Fibroblast of skin of left quadriceps (primary cell): ENCODE data around the gene KLHDC4.

Experiments used
- DNase-seq, 2 experiments: peaks; one replicate each; pipeline ENCODE4 v3.0.0-alpha.2; 2013; ENCODE audit warnings: low read depth in 2 of 2

The KLHDC4 gene

DNA sequence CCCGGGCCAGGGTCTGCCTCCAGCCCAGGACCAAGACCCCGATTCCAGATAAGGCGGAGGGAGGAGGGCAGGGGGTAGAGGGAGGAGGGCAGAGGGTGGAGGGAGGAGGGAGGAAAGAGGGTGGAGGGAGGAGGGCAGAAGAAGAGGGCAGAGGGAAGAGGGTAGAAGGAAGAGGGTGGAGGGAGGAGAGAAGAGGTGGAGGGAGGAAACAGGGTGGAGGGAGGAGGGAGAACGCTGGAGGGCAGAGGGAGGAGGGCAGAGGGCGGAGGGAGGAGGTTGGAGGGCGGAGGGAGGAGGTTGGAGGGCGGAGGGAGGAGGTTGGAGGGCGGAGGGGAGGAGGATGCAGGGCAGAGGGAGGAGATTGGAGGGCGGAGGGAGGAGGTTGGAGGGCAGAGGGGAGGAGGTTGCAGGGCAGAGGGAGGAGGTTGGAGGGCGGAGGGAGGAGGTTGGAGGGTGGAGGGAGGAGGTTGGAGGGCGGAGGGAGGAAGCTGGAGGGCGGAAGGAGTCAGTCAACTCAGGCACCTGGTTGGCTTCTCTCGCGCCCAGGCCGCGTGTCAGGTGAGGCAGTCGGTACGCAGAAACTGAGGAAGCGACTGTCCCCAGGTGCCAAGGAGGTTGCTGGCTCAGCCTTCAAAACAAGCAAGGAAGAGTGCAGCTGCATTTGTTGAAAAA, 65.2 kb downstream of the KLHDC4 start:
- no peak for DNase-seq

GRCh38 chr16:87698676-87699199, 67.0 kb downstream of the KLHDC4 start:
- DNase-seq, result no peak

- no peak for DNase-seq
These were observed 67.5 kb downstream of the KLHDC4 start for GRCh38 chr16:87698241-87698640.

GRCh38 chr16:87697792-87698191, 68.0 kb downstream of the KLHDC4 start:
- DNase-seq, result no peak

GRCh38 chr16:87697256-87697655, 68.5 kb downstream of the KLHDC4 start:
- no peak for DNase-seq

GRCh38 chr16:87696726-87697125, 69.1 kb downstream of the KLHDC4 start:
- no peak for DNase-seq

- DNase-seq, result no peak
These were observed 70.3 kb downstream of the KLHDC4 start for GRCh38 chr16:87695534-87695933.

- no peak for DNase-seq
These were observed 71.2 kb downstream of the KLHDC4 start for GRCh38 chr16:87694441-87695125.

DNA sequence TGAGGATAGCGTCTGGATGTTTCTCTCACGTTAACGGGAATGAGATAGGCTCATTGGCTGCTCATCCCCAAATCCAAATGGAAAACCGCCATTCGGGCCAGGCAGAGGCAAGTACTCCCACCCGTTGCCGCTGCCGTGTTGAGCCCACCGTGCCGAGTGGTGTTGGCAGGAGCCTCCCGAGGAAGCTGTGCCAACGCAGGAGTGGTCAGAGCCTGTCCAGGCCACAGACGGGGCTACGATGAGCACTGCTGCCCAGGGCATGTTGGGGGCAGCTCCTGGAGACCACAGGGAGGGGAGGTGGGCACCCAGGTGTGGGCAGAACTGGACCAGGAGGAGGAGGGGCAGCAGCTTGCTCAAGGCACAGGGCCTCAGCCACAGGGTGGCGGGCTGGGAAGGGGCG, 72.0 kb downstream of the KLHDC4 start:
- DNase-seq, result no peak

DNA sequence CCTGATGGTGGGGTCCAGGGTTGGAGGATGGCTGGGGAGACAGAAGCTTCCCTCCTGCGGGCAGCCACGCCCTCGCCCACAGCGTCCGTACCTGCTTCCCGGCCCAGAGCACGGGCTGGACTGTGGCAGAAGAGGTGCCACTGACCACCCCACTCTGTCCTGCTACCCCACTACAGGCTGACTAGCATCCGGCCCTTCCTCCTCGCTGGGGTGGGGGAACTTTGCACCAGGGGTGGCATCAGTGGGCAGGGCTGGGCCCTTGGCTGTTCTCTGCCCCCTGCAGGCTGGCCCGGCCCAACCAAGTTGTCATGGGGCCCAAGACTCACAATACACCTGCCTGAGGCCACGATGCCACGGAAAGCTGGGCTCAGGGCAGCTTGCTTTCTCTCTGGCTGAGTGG, 73.0 kb downstream of the KLHDC4 start:
- no peak for DNase-seq

- no peak for DNase-seq
These were observed 73.6 kb downstream of the KLHDC4 start for GRCh38 chr16:87692176-87692575.

GRCh38 chr16:87691686-87692079, 74.1 kb downstream of the KLHDC4 start:
- DNase-seq, result no peak

- DNase-seq, result no peak
These were observed 74.7 kb downstream of the KLHDC4 start for GRCh38 chr16:87690911-87691685.

- DNase-seq, result no peak
These were observed 75.8 kb downstream of the KLHDC4 start for GRCh38 chr16:87689956-87690465.

GRCh38 chr16:87688876-87689815, 76.6 kb downstream of the KLHDC4 start:
- DNase-seq, result no peak

DNA sequence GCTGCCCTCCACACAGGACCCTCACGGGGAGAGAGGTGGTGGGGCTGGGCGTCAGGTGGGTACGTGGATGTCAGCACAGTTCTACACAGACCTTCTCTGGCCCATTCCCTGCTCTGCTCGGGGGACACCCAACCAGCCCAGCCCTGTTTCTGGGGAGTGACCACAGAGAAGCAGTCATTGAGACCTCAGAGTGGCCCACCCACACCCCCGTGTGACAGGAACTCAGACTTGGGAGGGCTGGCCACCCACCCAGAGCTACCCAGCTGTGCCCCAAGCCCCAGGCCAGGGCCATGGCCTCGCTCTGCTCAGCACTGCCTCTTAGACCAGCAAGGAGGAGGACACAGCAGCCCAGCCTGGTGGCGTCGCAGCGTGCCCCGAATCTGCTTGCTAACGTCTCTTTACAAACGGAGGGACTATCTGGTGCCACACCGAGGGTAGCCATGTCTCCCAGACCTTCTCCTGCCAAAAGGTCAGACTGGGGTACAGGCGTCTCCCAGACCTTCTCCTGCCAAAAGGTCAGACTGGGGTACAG, 77.7 kb downstream of the KLHDC4 start:
- DNase-seq, result no peak

DNA sequence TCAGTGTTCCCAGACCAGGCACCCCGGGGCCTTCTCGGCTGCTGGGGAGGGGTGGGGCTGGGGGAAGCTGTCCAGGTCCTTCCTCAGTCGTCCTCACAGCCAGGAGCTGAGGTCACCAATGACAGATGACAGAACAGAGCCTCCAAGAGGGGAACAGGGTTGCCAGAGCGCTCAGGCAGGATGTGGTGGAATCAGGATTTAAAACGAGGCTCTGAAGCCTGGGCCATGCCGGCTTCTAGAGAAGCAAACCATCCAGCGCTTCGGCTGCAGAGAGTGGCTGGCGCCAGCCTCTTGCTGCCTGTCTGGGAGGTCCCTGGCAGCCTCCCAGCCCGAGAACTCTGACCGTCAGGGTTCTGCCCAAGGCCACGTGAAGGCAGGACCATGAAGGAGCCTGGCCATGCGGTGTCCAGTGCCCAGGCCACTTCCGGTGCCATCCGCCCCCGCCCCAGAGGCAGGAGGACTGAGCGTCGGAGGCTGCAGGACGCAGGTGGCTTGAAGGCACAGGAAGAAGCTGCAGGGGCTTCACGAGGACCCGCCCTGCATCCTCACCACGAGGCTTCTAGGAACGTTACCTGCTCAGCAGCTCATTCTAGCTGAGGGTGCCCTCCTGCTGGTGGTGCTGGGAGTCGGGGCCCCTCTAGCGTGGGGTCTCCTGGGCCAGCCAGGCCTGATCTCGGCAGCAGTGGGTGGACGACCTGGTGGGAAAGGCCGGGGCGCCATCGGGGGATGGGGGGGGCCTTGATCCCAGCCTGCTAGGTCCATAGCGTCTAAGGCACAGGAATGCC, 78.5 kb downstream of the KLHDC4 start:
- no peak for DNase-seq

GRCh38 chr16:87686697-87687096, 79.1 kb downstream of the KLHDC4 start:
- no peak for DNase-seq

DNA sequence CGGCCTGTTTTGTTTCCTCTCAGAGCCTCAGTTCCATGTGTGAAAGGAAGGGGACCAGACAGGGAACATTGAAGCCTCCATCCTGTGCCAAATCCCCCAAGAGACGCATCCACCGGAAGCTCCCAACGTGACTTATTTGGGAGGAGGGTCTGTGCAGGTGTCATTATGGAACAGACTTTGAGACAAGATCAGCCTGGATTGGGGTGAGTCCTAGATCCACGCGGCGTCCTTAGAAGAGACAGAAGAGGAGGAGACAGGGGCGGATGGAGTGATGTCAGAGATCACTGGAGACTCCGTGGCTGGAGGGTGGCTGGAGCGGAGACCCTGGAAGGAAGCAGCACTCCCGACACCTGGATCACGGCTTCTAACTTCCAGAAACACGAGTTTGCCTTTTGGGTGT, 80.0 kb downstream of the KLHDC4 start:
- no peak for DNase-seq

GRCh38 chr16:87685405-87685755, 80.4 kb downstream of the KLHDC4 start:
- DNase-seq, result no peak
